SK-N-SH (cell line): ENCODE data around the gene STARD13. TPM values are rescaled to one million over a fixed set of nuclear protein-coding genes. Genes with fewer than 3 reads are reported as not detected.
"Not testable (repeated sequence)": the region's sequence is repeated elsewhere in the genome, so short reads cannot be mapped to it uniquely, and the experiment has no call there.

Source experiments
- CTCF ChIA-PET: fragments of 300-600, 350-600 bp; formaldehyde crosslinking; extraction: SDS; loops from one replicate; lab custom pipeline; 2021; lab: Yijun Ruan, JAX
- POLR2A ChIA-PET: fragments of 350-600 bp; sonication (Branson Sonifier 250); formaldehyde crosslinking; extraction: SDS; loops from one replicate; lab custom pipeline; 2020; ENCODE audit warnings: antibody characterized with exemption, inconsistent platforms; lab: Yijun Ruan, JAX
- DNase-seq: peaks from one replicate; pipeline ENCODE4 v3.0.0; 2012
- H2AFZ ChIP-seq: fragments of 200-600 bp; sonication (generic); 2 replicates; pipeline ENCODE4 v1.8.1; 2016; ENCODE audit warnings: antibody characterized with exemption, mild to moderate bottlenecking, low read depth
- H3F3A ChIP-seq: fragments of 200-600 bp; sonication (generic); replicated peaks from 2 replicates; pipeline ENCODE3; 2016; ENCODE audit warnings: antibody characterized with exemption, mild to moderate bottlenecking; ENCODE audit not compliant: insufficient read depth
- H3K27ac ChIP-seq, 2 experiments: fragments of 200-500 bp in 1 of 2; fragments of 200-600 bp in 1 of 2; sonication (Bioruptor generic) in 1 of 2; sonication (generic), shearing (Covaris generic) in 1 of 2; 2 replicates each; pipeline versions ENCODE4 v1.5.1 to v1.6.1; 2014 to 2016; ENCODE audit warnings: low read depth in 2 of 2, inconsistent platforms in 1 of 2, low read length in 1 of 2, mild to moderate bottlenecking in 1 of 2, mixed read lengths in 1 of 2
- H3K27me3 ChIP-seq: fragments of 200-600 bp; sonication (generic), shearing (Covaris generic); 2 replicates; pipeline ENCODE4 v1.6.1; 2016; ENCODE audit warnings: mixed run types; ENCODE audit not compliant: insufficient read depth
- H3K36me3 ChIP-seq, 2 experiments: fragments of 200-500 bp in 1 of 2; fragments of 200-600 bp in 1 of 2; sonication (Bioruptor generic) in 1 of 2; sonication (generic) in 1 of 2; replicated peaks in 1 of 2; 2 replicates each; pipeline versions ENCODE3 to v1.5.1; 2014 to 2016; ENCODE audit warnings: low read length in 1 of 2, mild to moderate bottlenecking in 1 of 2; ENCODE audit not compliant: insufficient read depth in 2 of 2, control insufficient read depth in 1 of 2
- H3K4me1 ChIP-seq, 2 experiments: fragments of 200-500 bp in 1 of 2; fragments of 200-600 bp in 1 of 2; sonication (Bioruptor generic) in 1 of 2; sonication (generic), shearing (Covaris generic) in 1 of 2; 2 replicates each; pipeline versions ENCODE4 v1.5.1 to v1.6.1; 2014 to 2016; ENCODE audit warnings: low read depth in 1 of 2, low read length in 1 of 2, mixed run types in 1 of 2; ENCODE audit not compliant: insufficient read depth in 2 of 2, control insufficient read depth in 1 of 2
- H3K4me2 ChIP-seq: fragments of 200-600 bp; sonication (generic), shearing (Covaris generic); 2 replicates; pipeline ENCODE4 v1.6.1; 2017; ENCODE audit warnings: mixed run types
- H3K4me3 ChIP-seq, 2 experiments: fragments of 200-500 bp in 1 of 2; fragments of 200-600 bp in 1 of 2; sonication (Bioruptor generic) in 1 of 2; sonication (generic), shearing (Covaris generic) in 1 of 2; 2 replicates each; pipeline versions ENCODE4 v1.5.1 to v1.8.1; 2014 to 2016; ENCODE audit warnings: low read depth in 2 of 2, inconsistent platforms in 1 of 2, low read length in 1 of 2, mild to moderate bottlenecking in 1 of 2, mixed read lengths in 1 of 2, moderate library complexity in 1 of 2
- H3K79me2 ChIP-seq: fragments of 200-600 bp; sonication (generic); 2 replicates; pipeline ENCODE4 v1.8.1; 2017; ENCODE audit warnings: mild to moderate bottlenecking; ENCODE audit not compliant: insufficient read depth
- H3K9ac ChIP-seq: fragments of 200-600 bp; sonication (generic); 2 replicates; pipeline ENCODE4 v1.6.1; 2017; ENCODE audit warnings: mixed run types
- H3K9me2 ChIP-seq: fragments of 200-600 bp; sonication (generic); 2 replicates; pipeline ENCODE4 v1.6.1; 2017; ENCODE audit warnings: mixed run types
- H3K9me3 ChIP-seq: fragments of 200-600 bp; sonication (generic); 2 replicates; pipeline ENCODE4 v1.6.1; 2017; ENCODE audit warnings: mixed run types, mild to moderate bottlenecking, moderate library complexity
- H4K20me1 ChIP-seq: fragments of 200-600 bp; sonication (generic); 2 replicates; pipeline ENCODE4 v1.6.1; 2017; ENCODE audit warnings: mild to moderate bottlenecking, mixed run types; ENCODE audit not compliant: insufficient read depth
- ELF1 ChIP-seq: IDR thresholded peaks from 2 replicates; pipeline ENCODE4 v1.4.0; 2012
- EP300 ChIP-seq, 2 experiments: IDR thresholded peaks; 2 replicates each; pipeline versions ENCODE4 v1.4.0 to v1.6.1; 2012; ENCODE audit warnings: borderline replicate concordance in 1 of 2, low read depth in 1 of 2, low read length in 1 of 2
- EZH2phosphoT487 ChIP-seq: fragments of 200-600 bp; sonication (generic); IDR thresholded peaks from 2 replicates; pipeline ENCODE4 v1.6.1; 2017; ENCODE audit warnings: low read depth, mixed run types, mild to moderate bottlenecking, antibody characterized with exemption, moderate library complexity, borderline replicate concordance
- FOSL2 ChIP-seq: IDR thresholded peaks from 2 replicates; pipeline ENCODE4 v1.4.0; 2012; ENCODE audit warnings: low read depth, mild to moderate bottlenecking, moderate library complexity, borderline replicate concordance
- FOXJ3 ChIP-seq: sonication (generic); formaldehyde crosslinking; IDR thresholded peaks from 2 replicates; pipeline ENCODE4 v1.5.1; 2020; ENCODE audit warnings: mild to moderate bottlenecking, missing genetic modification reagents
- GABPA ChIP-seq: IDR thresholded peaks from 2 replicates; pipeline ENCODE4 v1.4.0; 2012; ENCODE audit warnings: low read depth, mild to moderate bottlenecking
- MEF2A ChIP-seq: IDR thresholded peaks from 2 replicates; pipeline ENCODE4 v1.4.0; 2012; ENCODE audit warnings: low read depth, borderline replicate concordance
- MXI1 ChIP-seq: IDR thresholded peaks from 2 replicates; pipeline ENCODE4 v1.6.1; 2012; ENCODE audit warnings: mild to moderate bottlenecking, low read depth, low read length, improper control_type of control experiment
- NRF1 ChIP-seq: IDR thresholded peaks from 2 replicates; pipeline ENCODE4 v1.6.1; 2012; ENCODE audit warnings: low read depth, mild to moderate bottlenecking, low read length
- POLR2AphosphoS5 ChIP-seq: IDR thresholded peaks from 2 replicates; pipeline ENCODE4 v1.6.1; 2012; ENCODE audit warnings: low read depth, low read length
- RAD21 ChIP-seq: IDR thresholded peaks from 2 replicates; pipeline ENCODE4 v1.6.1; 2012; ENCODE audit warnings: mild to moderate bottlenecking, low read length
- RXRA ChIP-seq: IDR thresholded peaks from 2 replicates; pipeline ENCODE4 v1.4.0; 2012; ENCODE audit warnings: low read depth, mild to moderate bottlenecking, borderline replicate concordance
- SIN3A ChIP-seq: IDR thresholded peaks from 2 replicates; pipeline ENCODE4 v1.6.1; 2012; ENCODE audit warnings: low read depth, mild to moderate bottlenecking, low read length, moderate library complexity, borderline replicate concordance
- TCF12 ChIP-seq: IDR thresholded peaks from 2 replicates; pipeline ENCODE4 v1.4.0; 2012
- TEAD4 ChIP-seq: IDR thresholded peaks from 2 replicates; pipeline ENCODE4 v1.4.0; 2012; ENCODE audit warnings: mild to moderate bottlenecking, borderline replicate concordance; ENCODE audit not compliant: insufficient read depth
- YY1 ChIP-seq: IDR thresholded peaks from 2 replicates; pipeline ENCODE4 v1.4.0; 2012; ENCODE audit warnings: low read depth, mild to moderate bottlenecking
- WGBS: methylation state at CpG from one replicate; pipeline ENCODE4 v1.1.6; 2017; ENCODE audit warnings: low lambda C conversion rate; 5-methylcytosine and 5-hydroxymethylcytosine counted together
- polyA plus RNA-seq, 3 experiments: library from polyadenylated mRNA; depleted of rRNA; stranded (reverse); fragments of >200 nt; gene quantifications; 2 replicates each; pipeline ENCODE4 v1.2.3, GENCODE V29; 2012
- TF ChIP-seq, protein P1 (sequence below): IDR thresholded peaks from 2 replicates; pipeline ENCODE4 v1.6.1; 2012; ENCODE audit warnings: mild to moderate bottlenecking, low read depth, low read length, moderate library complexity
- TF ChIP-seq, protein P2 (sequence below): IDR thresholded peaks from 2 replicates; pipeline ENCODE4 v1.4.0; 2012; ENCODE audit warnings: low read depth, borderline replicate concordance

The STARD13 gene
- polyA plus RNA-seq, 1 of the 3 experiments (the other 2 are of a cell fraction) = 5.7 TPM

GRCh38 chr13:33242984-33243617 is 42.5 kb downstream of the STARD13 start (continued):
- TF ChIP-seq, protein P1, sequence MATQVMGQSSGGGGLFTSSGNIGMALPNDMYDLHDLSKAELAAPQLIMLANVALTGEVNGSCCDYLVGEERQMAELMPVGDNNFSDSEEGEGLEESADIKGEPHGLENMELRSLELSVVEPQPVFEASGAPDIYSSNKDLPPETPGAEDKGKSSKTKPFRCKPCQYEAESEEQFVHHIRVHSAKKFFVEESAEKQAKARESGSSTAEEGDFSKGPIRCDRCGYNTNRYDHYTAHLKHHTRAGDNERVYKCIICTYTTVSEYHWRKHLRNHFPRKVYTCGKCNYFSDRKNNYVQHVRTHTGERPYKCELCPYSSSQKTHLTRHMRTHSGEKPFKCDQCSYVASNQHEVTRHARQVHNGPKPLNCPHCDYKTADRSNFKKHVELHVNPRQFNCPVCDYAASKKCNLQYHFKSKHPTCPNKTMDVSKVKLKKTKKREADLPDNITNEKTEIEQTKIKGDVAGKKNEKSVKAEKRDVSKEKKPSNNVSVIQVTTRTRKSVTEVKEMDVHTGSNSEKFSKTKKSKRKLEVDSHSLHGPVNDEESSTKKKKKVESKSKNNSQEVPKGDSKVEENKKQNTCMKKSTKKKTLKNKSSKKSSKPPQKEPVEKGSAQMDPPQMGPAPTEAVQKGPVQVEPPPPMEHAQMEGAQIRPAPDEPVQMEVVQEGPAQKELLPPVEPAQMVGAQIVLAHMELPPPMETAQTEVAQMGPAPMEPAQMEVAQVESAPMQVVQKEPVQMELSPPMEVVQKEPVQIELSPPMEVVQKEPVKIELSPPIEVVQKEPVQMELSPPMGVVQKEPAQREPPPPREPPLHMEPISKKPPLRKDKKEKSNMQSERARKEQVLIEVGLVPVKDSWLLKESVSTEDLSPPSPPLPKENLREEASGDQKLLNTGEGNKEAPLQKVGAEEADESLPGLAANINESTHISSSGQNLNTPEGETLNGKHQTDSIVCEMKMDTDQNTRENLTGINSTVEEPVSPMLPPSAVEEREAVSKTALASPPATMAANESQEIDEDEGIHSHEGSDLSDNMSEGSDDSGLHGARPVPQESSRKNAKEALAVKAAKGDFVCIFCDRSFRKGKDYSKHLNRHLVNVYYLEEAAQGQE = no peak
- TF ChIP-seq EP300 (IDR thresholded peaks at IDR 0.05; ENCODE audit: borderline replicate concordance in 1 of 2, low read depth in 1 of 2, low read length in 1 of 2) (no peak), YY1 (no peak), RXRA (no peak), GABPA (no peak), SIN3A (no peak), FOXJ3 (CRISPR knock-in tag) (no peak), TEAD4 (no peak), ELF1 (no peak), NRF1 (no peak), TCF12 (no peak)

GRCh38 chr13:33242372-33242771 is 43.2 kb downstream of the STARD13 start:
- H3F3A ChIP-seq, POLR2A ChIA-PET, H3K27me3 ChIP-seq, H3K4me2 ChIP-seq, H3K4me3 ChIP-seq, H3K9me2 ChIP-seq, H2AFZ ChIP-seq, H3K9me3 ChIP-seq, H3K4me1 ChIP-seq, CTCF ChIA-PET, H3K9ac ChIP-seq, DNase-seq, H3K27ac ChIP-seq, H4K20me1 ChIP-seq: not testable (repeated sequence)
- 82% methylated on average over 4 of the region's 6 CpGs for WGBS
- H3K36me3 ChIP-seq = peaks cover 0 to 21% of the 10 kb centered on the region in 2 experiments
- peaks cover 42% of the 10 kb centered on the region for H3K79me2 ChIP-seq

GRCh38 chr13:33236021-33236420 is 49.5 kb downstream of the STARD13 start:
- DNase-seq = no peak
- H3K9ac ChIP-seq = peak overlapping the region; percentile 39; the same call in 1 of the 2 replicates
- ChIA-PET CTCF (no interaction called here), POLR2A (no interaction called here)
- H3K36me3 ChIP-seq = peaks cover 0 to 25% of the 10 kb centered on the region in 2 experiments
- WGBS = 43% methylated on average over 8 of the region's 8 CpGs
- no peak overlapping the region for H2AFZ ChIP-seq
- no peak overlapping the region for H3K4me3 ChIP-seq
- no peaks in the 10 kb centered on the region for H3K9me2 ChIP-seq
- H3K79me2 ChIP-seq = peaks cover 32% of the 10 kb centered on the region
- H4K20me1 ChIP-seq = no peaks in the 10 kb centered on the region
- H3K4me1 ChIP-seq = peaks cover 6 to 36% of the 10 kb centered on the region in 2 experiments
- no peaks in the 10 kb centered on the region for H3K27me3 ChIP-seq
- peak overlapping the region; percentile 69 for H3K4me2 ChIP-seq
- H3K27ac ChIP-seq = peak overlapping the region; percentile 79 to 85; a peak in 3 of 4 replicates
- peaks cover 38% of the 10 kb centered on the region for H3F3A ChIP-seq
- peaks cover 7% of the 10 kb centered on the region; the same call in 1 of the 2 replicates for H3K9me3 ChIP-seq
- TF ChIP-seq POLR2AphosphoS5 = peak; percentile 73; the same call in 1 of the 2 replicates
- TF ChIP-seq MEF2A = no peak
- TF ChIP-seq MXI1 = no peak
- TF ChIP-seq, protein P2, sequence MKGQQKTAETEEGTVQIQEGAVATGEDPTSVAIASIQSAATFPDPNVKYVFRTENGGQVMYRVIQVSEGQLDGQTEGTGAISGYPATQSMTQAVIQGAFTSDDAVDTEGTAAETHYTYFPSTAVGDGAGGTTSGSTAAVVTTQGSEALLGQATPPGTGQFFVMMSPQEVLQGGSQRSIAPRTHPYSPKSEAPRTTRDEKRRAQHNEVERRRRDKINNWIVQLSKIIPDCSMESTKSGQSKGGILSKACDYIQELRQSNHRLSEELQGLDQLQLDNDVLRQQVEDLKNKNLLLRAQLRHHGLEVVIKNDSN = no peak
- no peak for TF ChIP-seq RAD21
- TF ChIP-seq, protein P1 = no peak
- peak; percentile 24 to 96; a peak in 2 of 4 replicates for TF ChIP-seq EP300 (IDR thresholded peaks at IDR 0.05; ENCODE audit: borderline replicate concordance in 1 of 2, low read depth in 1 of 2, low read length in 1 of 2)
- peak; percentile 97 for TF ChIP-seq TEAD4
- no peak for TF ChIP-seq EZH2phosphoT487
- peak; percentile 99 for TF ChIP-seq FOSL2
